ENCODE measurements around the gene GPR18.
"Not testable (repeated sequence)": the region's sequence is repeated elsewhere in the genome, so short reads cannot be mapped to it uniquely, and the experiment has no call there.

The GPR18 gene

GRCh38 chr13:99217461-99218110 lies 40.6 kb downstream of the GPR18 start:
- TF ChIP-seq ZFX (IDR thresholded peaks at IDR 0.05; ENCODE audit: borderline replicate concordance), result no peak
- H3K27ac ChIP-seq, result no peak overlapping the region

DNA sequence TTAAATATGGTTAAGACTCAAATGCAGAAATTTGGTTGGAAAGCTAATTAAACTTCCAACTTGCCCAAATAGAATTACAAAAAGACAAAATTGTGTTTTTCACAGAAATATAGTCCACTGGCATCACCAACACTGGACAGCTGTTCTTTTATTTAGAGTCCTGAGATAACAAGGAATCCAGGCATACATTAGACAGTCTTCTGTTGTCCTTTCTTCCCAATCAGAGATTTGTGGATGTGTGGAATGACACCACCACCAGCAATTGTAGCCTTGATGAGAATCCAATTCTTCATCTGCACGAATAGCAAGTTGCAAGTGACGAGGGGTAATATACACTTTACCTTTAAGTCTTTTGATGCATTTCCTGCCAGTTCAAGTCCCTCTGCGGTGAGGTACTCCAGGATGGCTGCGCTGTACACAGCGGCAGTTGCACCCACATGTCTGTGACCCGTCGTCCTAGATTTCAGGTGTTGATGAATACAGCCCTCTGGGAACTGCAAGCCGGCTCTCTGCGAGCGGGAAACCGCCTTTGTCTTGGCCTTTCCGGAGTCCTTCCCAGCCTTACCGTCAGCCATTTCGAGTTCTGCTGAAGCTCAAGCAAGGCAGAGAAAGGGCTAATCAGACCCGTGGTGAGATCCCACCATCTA lies 42.9 kb downstream of the GPR18 start:
- no peak overlapping the region for H3K27ac ChIP-seq
- TF ChIP-seq ZFX (IDR thresholded peaks at IDR 0.05; ENCODE audit: borderline replicate concordance) (no peak), CTCF (IDR thresholded peaks at IDR 0.05) (no peak)

DNA sequence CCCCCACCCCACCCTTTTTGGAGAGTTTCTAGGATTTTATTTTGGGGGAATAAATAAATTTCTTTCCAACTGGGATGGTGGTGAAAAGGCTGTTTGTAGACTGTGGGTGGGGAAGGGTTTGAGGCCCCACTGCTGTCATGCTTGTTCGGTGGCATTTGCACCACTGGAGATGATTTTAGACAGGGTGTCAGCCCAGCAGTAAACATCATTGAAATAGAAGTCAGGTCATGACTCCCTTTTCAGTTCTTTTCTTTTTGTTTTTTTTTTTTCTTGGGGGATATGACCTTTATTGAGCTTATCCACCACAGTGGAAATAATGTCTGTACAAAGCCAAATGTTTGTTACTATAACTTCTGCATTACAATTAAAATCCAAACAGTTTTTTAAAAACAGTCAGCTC lies 43.4 kb downstream of the GPR18 start:
- TF ChIP-seq ZFX (IDR thresholded peaks at IDR 0.05; ENCODE audit: borderline replicate concordance), result no peak
- no peak for TF ChIP-seq CTCF (IDR thresholded peaks at IDR 0.05)
- no peak overlapping the region for H3K27ac ChIP-seq

DNA sequence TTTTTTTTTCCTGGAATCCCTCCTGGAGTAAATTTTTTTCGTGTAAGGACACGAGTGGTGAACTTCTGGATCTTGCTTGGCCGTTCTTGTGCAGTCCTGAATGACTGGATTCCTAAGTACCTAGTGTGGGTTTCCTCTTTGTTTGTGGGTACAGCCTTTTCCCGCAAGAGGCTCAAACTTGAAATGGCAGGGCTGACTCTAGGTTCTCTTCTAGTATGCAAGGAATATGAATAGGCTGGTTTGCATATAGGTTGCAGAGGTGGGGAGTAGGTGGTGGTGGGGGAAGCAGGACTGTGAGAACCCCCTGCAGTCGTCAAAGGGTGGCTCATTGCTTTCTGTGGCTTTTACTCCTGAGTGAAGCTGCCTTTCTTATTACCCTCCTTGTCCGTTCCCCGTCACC lies 43.9 kb downstream of the GPR18 start:
- TF ChIP-seq ZFX (IDR thresholded peaks at IDR 0.05; ENCODE audit: borderline replicate concordance) (no peak), CTCF (IDR thresholded peaks at IDR 0.05) (no peak)
- no peak overlapping the region for H3K27ac ChIP-seq

DNA sequence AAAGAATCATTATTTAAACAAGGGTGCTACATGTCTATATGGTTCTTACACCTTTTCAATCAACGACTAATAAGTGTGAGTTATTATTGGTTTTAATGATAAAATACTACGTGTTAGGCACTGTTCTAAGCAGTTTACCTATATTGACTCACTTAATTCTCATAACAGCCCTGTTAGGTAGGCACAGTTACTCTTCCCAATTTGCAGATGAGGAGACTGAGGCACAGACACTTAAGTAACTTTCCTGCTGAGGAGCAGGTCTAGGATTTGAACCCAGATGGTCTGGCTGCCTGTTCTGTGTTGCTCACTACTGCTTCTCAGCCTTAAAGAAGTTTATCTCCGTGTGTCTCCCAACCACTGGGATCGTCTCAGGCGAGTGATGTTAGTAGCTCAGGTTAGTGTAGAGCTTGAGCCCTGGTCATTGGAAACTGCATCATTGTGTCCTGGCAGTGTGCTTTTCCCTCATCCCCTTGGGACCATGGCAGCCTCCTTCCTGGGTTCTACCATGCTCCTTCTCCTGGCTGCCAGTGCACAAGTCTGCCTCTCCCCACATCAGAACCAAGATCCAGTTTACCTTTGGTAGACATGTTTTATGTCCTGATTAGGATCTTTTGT lies 46.7 kb downstream of the GPR18 start:
- TF ChIP-seq CTCF (IDR thresholded peaks at IDR 0.05) (no peak), ZFX (IDR thresholded peaks at IDR 0.05; ENCODE audit: borderline replicate concordance) (no peak)
- H3K27ac ChIP-seq, result no peak overlapping the region

GRCh38 chr13:99210627-99211026 lies 47.6 kb downstream of the GPR18 start:
- H3K27ac ChIP-seq, result not testable (repeated sequence)

DNA sequence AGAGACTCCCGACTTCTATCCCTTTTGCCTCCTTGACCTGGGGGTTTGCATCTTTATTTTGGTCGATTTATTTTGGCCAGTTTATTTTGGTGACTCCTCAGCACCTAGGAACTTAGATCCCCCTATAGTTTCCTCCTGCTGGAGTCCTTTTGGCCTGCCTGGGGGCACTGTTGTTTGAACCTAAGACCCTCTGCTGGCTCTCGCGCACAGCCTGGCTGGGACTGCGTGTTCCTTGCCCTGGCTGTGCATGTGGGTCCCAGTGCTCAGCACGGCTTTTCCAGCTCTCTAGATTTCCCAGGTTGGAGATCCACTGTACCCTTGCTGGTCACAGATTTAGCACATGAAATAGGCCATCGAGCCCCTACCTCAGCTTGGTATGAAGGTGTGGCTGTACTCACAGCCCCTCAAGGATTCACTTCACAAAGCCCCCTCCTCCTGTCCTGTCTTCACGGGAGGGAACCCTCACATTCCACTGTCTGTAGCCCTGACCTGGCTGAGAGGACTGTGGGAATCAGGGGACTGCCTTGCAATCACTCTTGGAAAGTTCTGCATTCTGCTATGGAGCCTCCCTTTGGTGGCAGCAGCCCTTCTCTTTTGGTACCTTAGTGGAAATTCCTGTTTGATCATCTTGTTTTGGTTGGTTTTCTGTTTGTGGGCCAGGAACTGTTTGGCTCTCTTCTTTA lies 49.2 kb downstream of the GPR18 start:
- H3K27ac ChIP-seq, result no peak overlapping the region
- no peak for TF ChIP-seq CTCF (IDR thresholded peaks at IDR 0.05)
- no peak for TF ChIP-seq ZFX (IDR thresholded peaks at IDR 0.05; ENCODE audit: borderline replicate concordance)

GRCh38 chr13:99208185-99208584 lies 50.0 kb downstream of the GPR18 start:
- TF ChIP-seq CTCF (IDR thresholded peaks at IDR 0.05) (no peak), ZFX (IDR thresholded peaks at IDR 0.05; ENCODE audit: borderline replicate concordance) (no peak)
- H3K27ac ChIP-seq, result no peak overlapping the region
